DND-41 (cell line): ENCODE results near the gene DNAH8.

Experiments used
- ATAC-seq: fragments of 200-7000 bp; cut with Tn5 transposase; 3 replicates; pipeline ENCODE4 v1.9.1; 2021; ENCODE audit warnings: low read depth; ENCODE audit not compliant: insufficient read depth
- DNase-seq: peaks from one replicate; pipeline ENCODE4 v3.0.0-alpha.2; 2020
- H2AFZ ChIP-seq: 2 replicates; pipeline ENCODE4 v1.6.0; 2012; ENCODE audit warnings: low read depth, low read length
- H3K27ac ChIP-seq: 2 replicates; pipeline ENCODE4 v1.5.1; 2012; ENCODE audit warnings: low read length, inconsistent platforms
- H3K27me3 ChIP-seq: fragments of 200-600 bp; sonication (generic); 2 replicates; pipeline ENCODE4 v1.6.0; 2012; ENCODE audit warnings: low read length, mild to moderate bottlenecking, inconsistent platforms; ENCODE audit not compliant: insufficient read depth, poor library complexity
- H3K36me3 ChIP-seq: 2 replicates; pipeline ENCODE4 v1.5.1; 2012; ENCODE audit warnings: low read length, inconsistent platforms; ENCODE audit not compliant: insufficient read depth
- H3K4me1 ChIP-seq: 2 replicates; pipeline ENCODE4 v1.5.1; 2012; ENCODE audit warnings: mild to moderate bottlenecking, low read length; ENCODE audit not compliant: insufficient read depth
- H3K4me2 ChIP-seq: 2 replicates; pipeline ENCODE4 v1.6.0; 2012; ENCODE audit warnings: mild to moderate bottlenecking, moderate library complexity, low read length, inconsistent platforms; ENCODE audit not compliant: insufficient read depth
- H3K4me3 ChIP-seq, 2 experiments: fragments of 200-600 bp in 1 of 2; shearing (Covaris generic) in 1 of 2; 2 replicates each; pipeline ENCODE4 v1.5.1; 2012 to 2016; ENCODE audit warnings: inconsistent platforms in 2 of 2, low read length in 2 of 2, mild to moderate bottlenecking in 2 of 2, low read depth in 1 of 2, moderate library complexity in 1 of 2
- H3K79me2 ChIP-seq: 2 replicates; pipeline ENCODE4 v1.6.0; 2012; ENCODE audit warnings: low read length, inconsistent platforms; ENCODE audit not compliant: insufficient read depth
- H3K9ac ChIP-seq: 2 replicates; pipeline ENCODE4 v1.6.0; 2012; ENCODE audit warnings: low read depth, mild to moderate bottlenecking, inconsistent platforms, low read length, moderate library complexity
- H3K9me3 ChIP-seq: 2 replicates; pipeline ENCODE4 v1.5.1; 2012; ENCODE audit warnings: low read length, moderate library complexity, mild to moderate bottlenecking, inconsistent platforms; ENCODE audit not compliant: insufficient read depth, severe bottlenecking
- H4K20me1 ChIP-seq: 2 replicates; pipeline ENCODE4 v1.6.0; 2012; ENCODE audit warnings: low read length; ENCODE audit not compliant: insufficient read depth
- CTCF ChIP-seq: IDR thresholded peaks from 2 replicates; pipeline ENCODE4 v1.5.1; 2012; ENCODE audit warnings: borderline replicate concordance, low read length, moderate library complexity, mild to moderate bottlenecking; ENCODE audit not compliant: poor library complexity, severe bottlenecking; ENCODE audit errors: extremely low read depth
- EZH2 ChIP-seq: IDR thresholded peaks from 3 replicates; pipeline ENCODE4 v1.6.1; 2012; ENCODE audit warnings: borderline replicate concordance, low read depth, mild to moderate bottlenecking, moderate library complexity, low read length, inconsistent platforms; ENCODE audit not compliant: severe bottlenecking

Gene DNAH8

GRCh38 chr6:39018103-39018502 lies 303.0 kb downstream of the DNAH8 start:
- no peak overlapping the region for H3K9ac ChIP-seq
- H3K9me3 ChIP-seq: no peaks in the 10 kb centered on the region
- peaks cover 3% of the 10 kb centered on the region for H3K27me3 ChIP-seq
- no peak overlapping the region for H3K4me3 ChIP-seq
- H3K4me1 ChIP-seq: no peaks in the 10 kb centered on the region
- TF ChIP-seq EZH2 (no peak), CTCF (no peak)
- H3K4me2 ChIP-seq: no peak overlapping the region
- no peak for ATAC-seq
- H2AFZ ChIP-seq: no peak overlapping the region
- H3K79me2 ChIP-seq: no peaks in the 10 kb centered on the region
- no peaks in the 10 kb centered on the region for H4K20me1 ChIP-seq
- H3K36me3 ChIP-seq: no peaks in the 10 kb centered on the region
- H3K27ac ChIP-seq: no peak overlapping the region
- no peak for DNase-seq

GRCh38 chr6:39020136-39020535 lies 305.0 kb downstream of the DNAH8 start:
- Histone ChIP-seq H3K79me2 (no peaks in the 10 kb centered on the region), H3K9ac (no peak overlapping the region), H4K20me1 (no peaks in the 10 kb centered on the region), H3K4me1 (no peaks in the 10 kb centered on the region), H3K9me3 (no peaks in the 10 kb centered on the region), H3K27ac (no peak overlapping the region), H2AFZ (no peak overlapping the region), H3K27me3 (peaks cover 11% of the 10 kb centered on the region), H3K4me2 (no peak overlapping the region), H3K36me3 (no peaks in the 10 kb centered on the region), H3K4me3 (no peak overlapping the region)
- ATAC-seq (no peak), DNase-seq (no peak)
- TF ChIP-seq CTCF: no peak
- TF ChIP-seq EZH2: no peak

GRCh38 chr6:39021041-39021440 lies 305.9 kb downstream of the DNAH8 start:
- Histone ChIP-seq H3K36me3 (no peaks in the 10 kb centered on the region), H3K27me3 (peaks cover 11% of the 10 kb centered on the region), H4K20me1 (no peaks in the 10 kb centered on the region), H3K4me2 (no peak overlapping the region), H3K4me1 (no peaks in the 10 kb centered on the region), H3K9me3 (no peaks in the 10 kb centered on the region), H3K4me3 (no peak overlapping the region), H2AFZ (no peak overlapping the region), H3K27ac (no peak overlapping the region), H3K9ac (no peak overlapping the region), H3K79me2 (no peaks in the 10 kb centered on the region)
- no peak for ATAC-seq
- TF ChIP-seq CTCF (no peak), EZH2 (no peak)
- no peak for DNase-seq

GRCh38 chr6:39021779-39022178 lies 306.7 kb downstream of the DNAH8 start:
- Histone ChIP-seq H4K20me1 (no peaks in the 10 kb centered on the region), H3K4me3 (no peak overlapping the region), H3K27me3 (peaks cover 11% of the 10 kb centered on the region), H3K9ac (no peak overlapping the region), H3K79me2 (no peaks in the 10 kb centered on the region), H3K4me1 (no peaks in the 10 kb centered on the region), H3K9me3 (no peaks in the 10 kb centered on the region), H3K4me2 (no peak overlapping the region), H2AFZ (no peak overlapping the region), H3K36me3 (no peaks in the 10 kb centered on the region), H3K27ac (no peak overlapping the region)
- TF ChIP-seq CTCF: no peak
- no peak for TF ChIP-seq EZH2
- ATAC-seq: no peak
- no peak for DNase-seq
